Tibial nerve (tissue), 3 donors: ENCODE measurements around the gene ANKRA2.

Experiments used
- POLR2A ChIP-seq, 2 donors: fragments of 450-650 bp; IDR thresholded peaks; one replicate each; pipeline ENCODE4 v1.6.1; 2017; ENCODE audit warnings: antibody characterized with exemption in 2 of 2, mild to moderate bottlenecking in 2 of 2, moderate library complexity in 2 of 2
- TF ChIP-seq, protein P1 (sequence below), 5 experiments: fragments of 200-600 bp in 3 of 5; fragments of 450-650 bp in 2 of 5; sonication (generic) in 3 of 5; IDR thresholded peaks; one replicate each; pipeline ENCODE4 v1.5.1; 2016 to 2019; ENCODE audit warnings: antibody characterized with exemption in 5 of 5, mild to moderate bottlenecking in 3 of 5, moderate library complexity in 2 of 5

DNA sequence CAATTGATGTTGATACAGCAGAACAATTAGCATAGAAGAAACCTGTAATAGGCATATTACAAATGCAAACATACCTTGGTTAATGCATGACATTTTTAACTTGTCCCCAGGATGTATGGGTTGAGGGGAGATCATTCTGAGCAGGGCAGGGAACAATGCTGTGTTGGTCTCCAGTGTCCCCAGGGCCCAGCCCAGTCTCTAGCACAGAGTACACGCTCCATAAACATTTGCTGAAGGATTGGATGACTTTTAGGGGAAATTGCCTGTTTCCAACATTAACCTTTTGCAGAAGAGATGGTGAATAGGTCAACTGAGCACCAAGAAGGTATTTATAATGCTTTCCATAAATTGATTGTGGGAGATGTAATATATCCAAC is 20.0 kb downstream of the ANKRA2 start:
- TF ChIP-seq, protein P1, sequence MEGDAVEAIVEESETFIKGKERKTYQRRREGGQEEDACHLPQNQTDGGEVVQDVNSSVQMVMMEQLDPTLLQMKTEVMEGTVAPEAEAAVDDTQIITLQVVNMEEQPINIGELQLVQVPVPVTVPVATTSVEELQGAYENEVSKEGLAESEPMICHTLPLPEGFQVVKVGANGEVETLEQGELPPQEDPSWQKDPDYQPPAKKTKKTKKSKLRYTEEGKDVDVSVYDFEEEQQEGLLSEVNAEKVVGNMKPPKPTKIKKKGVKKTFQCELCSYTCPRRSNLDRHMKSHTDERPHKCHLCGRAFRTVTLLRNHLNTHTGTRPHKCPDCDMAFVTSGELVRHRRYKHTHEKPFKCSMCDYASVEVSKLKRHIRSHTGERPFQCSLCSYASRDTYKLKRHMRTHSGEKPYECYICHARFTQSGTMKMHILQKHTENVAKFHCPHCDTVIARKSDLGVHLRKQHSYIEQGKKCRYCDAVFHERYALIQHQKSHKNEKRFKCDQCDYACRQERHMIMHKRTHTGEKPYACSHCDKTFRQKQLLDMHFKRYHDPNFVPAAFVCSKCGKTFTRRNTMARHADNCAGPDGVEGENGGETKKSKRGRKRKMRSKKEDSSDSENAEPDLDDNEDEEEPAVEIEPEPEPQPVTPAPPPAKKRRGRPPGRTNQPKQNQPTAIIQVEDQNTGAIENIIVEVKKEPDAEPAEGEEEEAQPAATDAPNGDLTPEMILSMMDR (IDR thresholded peaks at IDR 0.05): no peak
- no peak for TF ChIP-seq POLR2A (IDR thresholded peaks at IDR 0.05)
